Putamen (tissue), 1 donor: ENCODE data around the gene PCSK1.
"Not testable (repeated sequence)": the region's sequence is repeated elsewhere in the genome, so short reads cannot be mapped to it uniquely, and the experiment has no call there.

Experiments
- DNase-seq: peaks from one replicate; pipeline ENCODE4 v3.0.0-alpha.2; 2016; ENCODE audit warnings: low spot score

PCSK1 gene

DNA sequence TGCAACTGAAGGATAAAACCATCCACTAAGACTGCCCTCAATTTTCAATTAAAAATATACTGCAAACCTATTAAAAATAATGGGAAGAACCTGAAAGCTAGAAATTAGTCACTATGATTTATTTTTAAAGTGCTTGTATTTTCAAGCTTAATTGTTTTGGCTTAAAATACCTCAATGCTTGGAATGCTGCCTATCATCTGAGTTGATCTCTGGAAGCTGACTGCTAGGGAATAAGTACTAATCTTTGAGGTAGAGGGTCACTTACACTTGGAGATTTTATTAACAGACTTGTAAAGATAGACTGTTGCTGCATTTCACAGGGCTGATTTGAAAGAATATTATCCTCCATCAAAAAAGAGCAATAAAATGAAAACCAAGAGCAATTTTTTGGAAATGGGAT, 6.2 kb downstream of the PCSK1 start:
- no peak for DNase-seq

- DNase-seq, result no peak
These were observed 7.6 kb downstream of the PCSK1 start for GRCh38 chr5:96425443-96425842.

- no peak for DNase-seq
These were observed 17.2 kb downstream of the PCSK1 start for GRCh38 chr5:96415897-96416296.

DNA sequence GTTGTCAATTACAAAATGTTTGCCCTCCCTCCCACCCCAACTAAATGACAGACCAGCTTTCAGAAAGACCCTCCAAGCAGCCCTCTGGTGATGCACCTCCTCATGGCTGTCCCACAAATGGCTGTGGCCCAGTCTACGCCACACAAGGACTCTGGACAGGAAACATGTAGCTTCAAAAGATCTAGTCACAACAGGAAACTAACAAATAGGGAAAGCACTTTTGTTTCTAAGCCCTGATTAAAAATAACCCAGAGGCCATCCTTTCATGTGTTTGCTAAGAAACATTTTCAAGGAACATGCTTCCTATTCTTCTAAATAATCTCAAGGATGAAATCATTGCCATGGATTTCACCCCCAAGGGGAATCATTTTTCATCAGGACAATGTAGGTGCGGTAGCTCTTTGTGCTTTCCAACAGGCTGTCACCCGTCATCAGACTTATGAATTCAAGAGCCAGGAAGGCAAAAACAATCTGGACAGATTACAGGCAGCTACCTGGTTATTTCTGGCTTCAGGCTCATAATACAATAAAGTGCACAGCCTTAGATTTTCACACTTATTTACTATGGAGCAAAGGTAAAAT, 20.1 kb downstream of the PCSK1 start:
- DNase-seq, result no peak

GRCh38 chr5:96410013-96410412, 23.0 kb downstream of the PCSK1 start:
- DNase-seq, result no peak

DNA sequence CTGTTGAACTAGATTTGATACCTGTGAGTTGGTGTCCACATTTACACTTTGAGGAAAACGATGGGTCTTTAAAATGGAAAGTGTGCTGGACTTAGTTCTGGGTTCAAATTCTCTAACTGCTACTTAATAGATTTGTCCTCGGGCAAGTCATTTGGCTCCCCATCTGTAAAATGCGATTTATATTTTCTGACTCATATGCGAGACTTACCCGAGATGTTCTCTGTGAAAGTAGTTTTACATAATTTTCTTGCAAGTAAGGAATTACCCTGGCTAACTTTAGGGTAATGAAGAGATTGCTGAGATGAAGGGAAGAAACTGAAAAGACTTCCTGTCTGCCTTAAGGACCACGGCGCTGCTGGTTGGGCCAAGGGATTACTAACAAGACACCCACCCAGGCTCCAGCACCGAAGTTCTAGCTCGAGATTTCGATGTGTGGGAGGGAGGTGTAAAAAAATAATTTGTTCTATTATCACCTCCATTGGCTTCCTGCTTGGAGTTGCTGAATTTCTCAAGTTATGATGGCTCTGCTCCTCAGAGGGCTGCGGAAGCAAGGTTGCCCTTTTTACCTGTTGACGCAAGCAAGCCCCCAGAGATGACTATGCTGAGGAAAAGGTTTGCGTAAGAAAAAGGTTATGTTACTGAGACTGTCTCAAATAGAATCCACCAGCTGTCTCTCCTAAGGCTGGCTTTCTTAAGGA, 24.1 kb downstream of the PCSK1 start:
- peak; percentile 40 for DNase-seq

GRCh38 chr5:96408210-96408777, 24.8 kb downstream of the PCSK1 start:
- DNase-seq, result no peak

DNA sequence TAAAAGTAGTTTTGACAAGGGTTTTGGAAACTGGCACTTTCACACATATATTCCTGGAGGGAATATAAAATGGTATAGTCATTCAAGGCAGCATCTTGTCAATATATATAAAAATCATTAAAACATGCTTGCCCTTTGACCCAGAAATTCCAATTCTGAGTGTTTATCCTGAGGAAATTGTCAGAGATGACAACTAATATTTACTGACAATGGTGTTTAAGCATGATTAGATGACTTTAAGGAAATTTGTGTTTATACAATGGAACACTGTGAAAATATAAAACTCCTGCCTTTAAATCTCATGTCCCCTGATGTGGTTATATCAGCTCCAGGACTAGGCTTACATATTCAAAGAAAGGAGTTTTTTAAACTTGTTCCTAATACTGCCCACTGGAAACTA, 25.6 kb downstream of the PCSK1 start:
- DNase-seq, result no peak

- peak; percentile 58 for DNase-seq
These were observed 28.7 kb downstream of the PCSK1 start for GRCh38 chr5:96404191-96404867.

- DNase-seq, result no peak
These were observed 30.5 kb downstream of the PCSK1 start for GRCh38 chr5:96402500-96402899.

DNA sequence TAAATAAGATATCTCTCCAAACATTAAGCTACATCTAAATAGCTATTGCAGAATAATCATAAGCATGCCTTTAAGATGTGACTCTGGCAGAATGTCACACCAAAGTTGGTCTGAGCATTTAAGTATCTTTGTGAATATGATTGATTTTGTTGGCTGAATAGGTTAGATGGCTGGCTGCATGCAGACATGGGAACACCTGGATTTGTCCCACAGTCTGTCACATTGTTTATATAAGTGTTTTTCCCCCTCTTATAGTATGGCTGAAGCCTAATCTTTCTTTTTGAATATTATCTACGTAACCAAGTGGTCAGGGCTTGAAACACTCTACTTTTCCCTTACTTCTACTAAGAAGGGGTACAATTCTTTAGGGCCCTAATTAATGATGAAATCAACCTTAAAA, 36.2 kb downstream of the PCSK1 start:
- no peak for DNase-seq

GRCh38 chr5:96395295-96395694, 37.8 kb downstream of the PCSK1 start:
- not testable (repeated sequence) for DNase-seq

DNA sequence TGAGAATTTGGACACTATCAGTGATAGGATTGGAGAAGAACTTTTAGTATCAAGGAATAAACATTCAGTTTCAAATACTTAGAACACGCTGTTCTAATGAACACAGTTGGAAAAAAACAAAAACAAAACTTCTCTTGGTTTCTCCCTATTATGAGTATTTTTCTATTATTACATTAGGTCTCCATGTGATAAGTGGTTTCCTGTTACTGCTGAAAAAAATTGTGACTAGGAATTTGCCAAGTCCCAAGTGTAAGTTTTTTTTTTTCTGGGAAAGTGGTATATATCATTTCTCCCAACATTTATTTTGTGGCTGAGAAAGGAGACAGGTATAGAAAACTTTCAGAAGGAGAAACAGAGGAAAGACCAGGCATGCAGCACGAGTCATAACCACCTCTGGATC, 41.1 kb downstream of the PCSK1 start:
- no peak for DNase-seq

- no peak for DNase-seq
These were observed 44.9 kb downstream of the PCSK1 start for GRCh38 chr5:96388176-96388575.

DNA sequence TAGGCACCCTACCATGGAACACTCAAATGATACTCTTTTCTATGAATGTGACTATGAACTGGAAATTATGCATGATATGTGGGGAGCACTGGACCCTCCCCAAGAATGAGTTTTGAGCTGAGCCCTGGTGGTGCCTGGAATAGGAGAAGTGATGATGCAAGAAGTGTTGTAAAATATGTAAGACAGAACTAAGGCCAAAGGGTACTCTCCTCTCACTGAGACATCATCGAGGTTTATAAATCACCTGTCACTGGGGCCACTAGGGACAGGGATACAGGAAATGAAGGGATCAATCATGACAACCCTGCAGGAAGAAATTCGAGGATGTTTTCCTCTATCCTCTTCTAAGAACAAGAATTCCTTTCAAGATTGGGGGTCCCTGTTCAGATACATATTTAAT, 45.4 kb downstream of the PCSK1 start:
- no peak for DNase-seq

- DNase-seq, result no peak
These were observed 47.5 kb downstream of the PCSK1 start for GRCh38 chr5:96385538-96385937.

GRCh38 chr5:96384353-96384752, 48.7 kb downstream of the PCSK1 start:
- no peak for DNase-seq

- DNase-seq, result no peak
These were observed 51.5 kb downstream of the PCSK1 start for GRCh38 chr5:96381526-96381925.

DNA sequence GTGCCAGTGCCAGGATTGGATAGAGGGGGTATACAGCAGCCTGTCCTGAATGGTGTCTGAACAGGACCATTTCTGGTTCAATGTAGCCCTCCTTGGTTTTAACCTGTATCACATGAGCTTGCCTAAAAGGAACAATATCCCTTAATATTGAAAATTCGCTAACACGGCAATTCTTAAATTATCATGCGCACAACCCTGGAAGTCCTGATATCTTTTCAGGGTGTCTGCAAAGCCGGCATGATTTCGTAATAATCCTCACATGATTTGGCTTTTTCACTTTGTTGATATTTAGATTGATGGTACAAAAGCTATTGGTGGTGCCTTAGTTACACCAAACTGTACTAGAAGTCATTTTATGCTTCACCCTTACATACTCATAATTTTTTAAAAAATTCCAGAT, 53.2 kb downstream of the PCSK1 start:
- DNase-seq, result no peak

DNA sequence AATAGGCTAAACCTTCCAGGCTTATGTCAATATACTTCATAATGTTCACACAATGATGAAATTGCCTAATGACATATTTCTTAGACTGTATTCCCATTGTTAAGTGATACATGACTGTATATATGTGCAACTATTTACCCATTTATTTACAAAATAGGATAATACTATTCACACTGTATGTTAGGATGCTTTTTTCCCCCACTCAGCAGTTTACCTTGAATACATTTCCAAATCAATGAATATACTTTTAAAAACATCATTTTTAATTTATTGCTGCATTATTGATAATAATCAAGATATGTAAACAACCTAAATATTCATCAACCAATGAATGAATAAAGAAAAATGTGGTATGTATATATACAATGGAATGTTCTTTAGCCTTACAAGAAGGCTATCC, 55.5 kb downstream of the PCSK1 start:
- no peak for DNase-seq

DNA sequence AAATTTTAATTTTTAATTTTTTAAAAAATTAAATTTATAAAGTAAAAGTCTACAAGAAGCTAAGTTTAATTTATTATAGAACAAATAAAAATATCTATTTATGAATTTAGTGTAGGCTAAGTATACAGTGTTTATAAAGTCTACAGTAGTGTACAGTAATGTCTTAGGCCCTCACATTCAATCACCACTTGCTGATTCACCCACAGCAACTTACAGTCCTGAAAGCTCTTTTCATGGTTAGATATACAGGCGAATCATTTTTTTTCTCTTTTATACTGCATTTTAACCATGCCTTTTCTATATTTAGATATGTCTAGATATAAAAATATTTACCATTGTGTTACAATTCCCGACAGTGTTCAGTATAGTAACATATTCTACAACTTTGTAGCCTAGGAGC, 55.9 kb downstream of the PCSK1 start:
- no peak for DNase-seq

DNA sequence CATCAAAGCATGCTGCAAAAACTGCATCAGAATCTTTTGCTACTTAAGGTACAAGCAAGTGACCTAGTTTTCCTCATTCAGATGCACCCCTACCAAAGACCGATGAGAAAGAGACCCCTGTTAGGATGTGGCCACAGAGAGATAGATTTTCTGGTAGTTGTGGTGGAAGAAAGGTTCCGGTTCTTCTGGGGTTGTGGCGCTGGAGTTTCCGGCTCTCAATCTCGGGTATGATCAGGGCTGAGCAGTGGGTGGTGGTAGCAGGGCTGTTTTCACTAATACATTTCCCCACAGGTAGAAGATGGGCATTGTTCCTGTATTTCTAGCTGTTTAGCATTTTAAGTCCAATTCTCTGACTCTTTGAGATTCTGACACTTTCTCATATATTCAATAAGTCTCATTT, 58.4 kb downstream of the PCSK1 start:
- no peak for DNase-seq

GRCh38 chr5:96373381-96373733, 59.7 kb downstream of the PCSK1 start:
- no peak for DNase-seq
